ENCODE data around the gene PKIG. TPM values are rescaled to one million over a fixed set of nuclear protein-coding genes. Genes with fewer than 3 reads are reported as not detected.

PKIG gene
- total and polyA plus RNA-seq, 2 experiments from 2014 or later: 29.7 to 33.2 TPM

- DNase-seq (ENCODE audit: low spot score) (no peak), ATAC-seq (no peak)
- no peak overlapping the region for H3K4me3 Mint-ChIP-seq
- H3K27ac ChIP-seq (ENCODE audit: low read depth): no peak overlapping the region
- TF ChIP-seq ETS1 (IDR thresholded peaks at IDR 0.05) (no peak), NANOG (IDR thresholded peaks at IDR 0.05; ENCODE audit: borderline replicate concordance) (no peak), EZH2 (IDR thresholded peaks at IDR 0.05; ENCODE audit: low read depth, unreplicated experiment) (no peak), CTCF (conservative IDR thresholded peaks at IDR 0.05; ENCODE audit: low read depth in 2 of 2) (no peak), EZH2phosphoT487 (IDR thresholded peaks at IDR 0.05; ENCODE audit: unreplicated experiment) (no peak), POLR2AphosphoS5 (IDR thresholded peaks at IDR 0.05; ENCODE audit: low read depth) (no peak)
- no peaks in the 10 kb centered on the region for H3K79me2 ChIP-seq (replicated peaks; ENCODE audit: insufficient read depth)
- no peaks in the 10 kb centered on the region for H3K9me3 Mint-ChIP-seq
- H3F3A ChIP-seq (replicated peaks; ENCODE audit: low read depth): no peaks in the 10 kb centered on the region
- no peaks in the 10 kb centered on the region for H3K27me3 Mint-ChIP-seq (ENCODE audit: insufficient read depth, low read depth, poor library complexity)
- H3K36me3 ChIP-seq (ENCODE audit: insufficient read depth): no peaks in the 10 kb centered on the region
- no peak overlapping the region; the same call in 1 of the 2 replicates for H3K27ac Mint-ChIP-seq
- no peaks in the 10 kb centered on the region; the same call in 1 of the 2 replicates for H4K20me1 ChIP-seq (replicated peaks; ENCODE audit: insufficient read depth)
- H3K27me3 ChIP-seq (ENCODE audit: insufficient read depth): no peaks in the 10 kb centered on the region
- no peaks in the 10 kb centered on the region for H3K4me1 ChIP-seq (ENCODE audit: insufficient read depth)
- no peak overlapping the region for H3K4me3 ChIP-seq
- no peak overlapping the region for H2AFZ ChIP-seq
- H3K4me1 Mint-ChIP-seq: peaks cover 3% of the 10 kb centered on the region; the same call in 1 of the 3 replicates
- no peak overlapping the region for H3K4me2 ChIP-seq
- no peaks in the 10 kb centered on the region for H3K36me3 Mint-ChIP-seq (ENCODE audit: low read depth)
- no peaks in the 10 kb centered on the region for H3K9me2 ChIP-seq (ENCODE audit: insufficient read depth)
These were observed 9.6 kb upstream of the PKIG start for GRCh38 chr20:44572551-44573500.

- H4K20me1 ChIP-seq (replicated peaks; ENCODE audit: insufficient read depth): no peaks in the 10 kb centered on the region; the same call in 1 of the 2 replicates
- no peaks in the 10 kb centered on the region for H3K36me3 ChIP-seq (ENCODE audit: insufficient read depth)
- H3K4me1 ChIP-seq (ENCODE audit: insufficient read depth): no peaks in the 10 kb centered on the region
- no peaks in the 10 kb centered on the region for H3F3A ChIP-seq (replicated peaks; ENCODE audit: low read depth)
- no peaks in the 10 kb centered on the region for H3K9me2 ChIP-seq (ENCODE audit: insufficient read depth)
- no peaks in the 10 kb centered on the region for H3K79me2 ChIP-seq (replicated peaks; ENCODE audit: insufficient read depth)
- ATAC-seq (no peak), DNase-seq (ENCODE audit: low spot score) (no peak)
- no peak overlapping the region for H3K27ac Mint-ChIP-seq
- no peak overlapping the region for H2AFZ ChIP-seq
- no peak overlapping the region for H3K4me2 ChIP-seq
- H3K27me3 ChIP-seq (ENCODE audit: insufficient read depth): no peaks in the 10 kb centered on the region
- no peak overlapping the region for H3K4me3 ChIP-seq
- H3K9me3 Mint-ChIP-seq: no peaks in the 10 kb centered on the region
- no peak overlapping the region for H3K4me3 Mint-ChIP-seq
- H3K36me3 Mint-ChIP-seq (ENCODE audit: low read depth): no peaks in the 10 kb centered on the region
- H3K4me1 Mint-ChIP-seq: peaks cover 3% of the 10 kb centered on the region; the same call in 1 of the 3 replicates
- H3K27me3 Mint-ChIP-seq (ENCODE audit: insufficient read depth, low read depth, poor library complexity): no peaks in the 10 kb centered on the region
- H3K27ac ChIP-seq (ENCODE audit: low read depth): no peak overlapping the region
- TF ChIP-seq CTCF (conservative IDR thresholded peaks at IDR 0.05; ENCODE audit: low read depth in 2 of 2): no peak
- no peak for TF ChIP-seq REST (IDR thresholded peaks at IDR 0.05; ENCODE audit: unreplicated experiment)
- no peak for TF ChIP-seq ETS1 (IDR thresholded peaks at IDR 0.05)
- no peak for TF ChIP-seq NANOG (IDR thresholded peaks at IDR 0.05; ENCODE audit: borderline replicate concordance)
- TF ChIP-seq STAT1 (IDR thresholded peaks at IDR 0.05; ENCODE audit: unreplicated experiment): no peak
- no peak for TF ChIP-seq EZH2phosphoT487 (IDR thresholded peaks at IDR 0.05; ENCODE audit: unreplicated experiment)
- TF ChIP-seq POLR2AphosphoS5 (IDR thresholded peaks at IDR 0.05; ENCODE audit: low read depth): no peak
- no peak for TF ChIP-seq ZNF114 (CRISPR knock-in tag; IDR thresholded peaks at IDR 0.05)
These were observed 8.9 kb upstream of the PKIG start for GRCh38 chr20:44573501-44573869.

Measured in GM23338 (cell line).